Keratinocyte (primary cell): ENCODE results near the gene RPL13A. TPM values are rescaled to one million over a fixed set of nuclear protein-coding genes. Genes with fewer than 3 reads are reported as not detected.

Source experiments
- DNase-seq: peaks from one replicate; pipeline ENCODE4 v3.0.0-alpha.2; 2011; ENCODE audit warnings: low read depth, missing footprints, low spot score
- FAIRE-seq: peaks from 2 replicates; lab custom pipeline; 2011; peaks lifted over from hg19 to GRCh38; lab: Jason Lieb, UNC
- H2AFZ ChIP-seq: 2 replicates; pipeline ENCODE4 v1.6.0; 2012; ENCODE audit warnings: low read length, control low read depth, inconsistent platforms; ENCODE audit not compliant: control insufficient read depth
- H3K27ac ChIP-seq: 2 replicates; pipeline ENCODE4 v1.5.1; 2011; ENCODE audit warnings: low read length; ENCODE audit not compliant: control insufficient read depth, insufficient read depth
- H3K27me3 ChIP-seq: 3 replicates; pipeline ENCODE4 v1.6.0; 2011; ENCODE audit warnings: low read length; ENCODE audit not compliant: control insufficient read depth, insufficient read depth; ENCODE audit errors: extremely low read depth
- H3K36me3 ChIP-seq, 2 experiments: 2 replicates in 1 of 2; 3 replicates in 1 of 2; pipeline ENCODE4 v1.5.1; 2011; ENCODE audit warnings: low read length in 2 of 2, mild to moderate bottlenecking in 1 of 2; ENCODE audit not compliant: control insufficient read depth in 2 of 2, insufficient read depth in 2 of 2; ENCODE audit errors: extremely low read depth in 1 of 2
- H3K4me1 ChIP-seq: 3 replicates; pipeline ENCODE4 v1.5.1; 2011; ENCODE audit warnings: low read length; ENCODE audit not compliant: control insufficient read depth, insufficient read depth; ENCODE audit errors: extremely low read depth
- H3K4me2 ChIP-seq: 3 replicates; pipeline ENCODE4 v1.6.0; 2011; ENCODE audit warnings: low read depth, low read length; ENCODE audit not compliant: control insufficient read depth, insufficient read depth; ENCODE audit errors: extremely low read depth
- H3K4me3 ChIP-seq, 3 experiments: fragments of 200-600 bp in 1 of 3; sonication (generic) in 1 of 3; 2 replicates in 2 of 3; 3 replicates in 1 of 3; pipeline ENCODE4 v1.5.1; 2011 to 2016; ENCODE audit warnings: low read length in 3 of 3, mild to moderate bottlenecking in 3 of 3, control low read depth in 2 of 3, inconsistent platforms in 1 of 3, low read depth in 1 of 3, mixed read lengths in 1 of 3, mixed run types in 1 of 3, moderate library complexity in 1 of 3; ENCODE audit not compliant: control insufficient read depth in 2 of 3, insufficient read depth in 2 of 3; ENCODE audit errors: extremely low read depth in 1 of 3
- H3K79me2 ChIP-seq: 2 replicates; pipeline ENCODE4 v1.6.0; 2012; ENCODE audit warnings: low read length; ENCODE audit not compliant: control insufficient read depth, insufficient read depth
- H3K9ac ChIP-seq: 3 replicates; pipeline ENCODE4 v1.6.0; 2011; ENCODE audit warnings: low read length; ENCODE audit not compliant: control insufficient read depth, insufficient read depth; ENCODE audit errors: extremely low read depth
- H3K9me1 ChIP-seq: 3 replicates; pipeline ENCODE4 v1.6.0; 2011; ENCODE audit warnings: low read length; ENCODE audit not compliant: control insufficient read depth, insufficient read depth; ENCODE audit errors: extremely low read depth
- H3K9me3 ChIP-seq: 2 replicates; pipeline ENCODE4 v1.5.1; 2012; ENCODE audit warnings: low read depth, low read length; ENCODE audit not compliant: control insufficient read depth
- H4K20me1 ChIP-seq: 3 replicates; pipeline ENCODE4 v1.6.0; 2011; ENCODE audit warnings: low read length; ENCODE audit not compliant: control insufficient read depth, insufficient read depth; ENCODE audit errors: extremely low read depth
- CTCF ChIP-seq, 3 experiments: IDR thresholded peaks in 1 of 3; conservative IDR thresholded peaks in 1 of 3; optimal IDR thresholded peaks in 1 of 3; 2 replicates in 2 of 3; 3 replicates in 1 of 3; pipeline versions ENCODE3 to v1.5.1; 2011; ENCODE audit warnings: low read length in 3 of 3, mild to moderate bottlenecking in 3 of 3, moderate library complexity in 2 of 3, control low read depth in 1 of 3, inconsistent platforms in 1 of 3; ENCODE audit not compliant: insufficient read depth in 2 of 3; ENCODE audit errors: extremely low read depth in 1 of 3
- EZH2 ChIP-seq: IDR thresholded peaks from one replicate; pipeline ENCODE4 v1.6.1; 2012; ENCODE audit warnings: inconsistent platforms, mild to moderate bottlenecking, low read length, moderate library complexity
- dilution Hi-C: fragments of 300-500 bp; cut with MboI; formaldehyde crosslinking; loops from one replicate; pipeline ENCODE4 v1.7.0; 2020; ENCODE audit warnings: low sequenced_read_pairs; ENCODE audit not compliant: extremely low pct_ligation_motif_present
- polyA minus RNA-seq, 3 experiments: library from RNA; depleted of rRNA, polyadenylated mRNA; stranded (reverse); fragments of >200 nt; gene quantifications; 1 replicate in 1 of 3; 2 replicates in 1 of 3; 3 replicates in 1 of 3; pipeline ENCODE4 v1.2.3, GENCODE V29; 2011
- polyA plus RNA-seq, 5 experiments: library from polyadenylated mRNA; depleted of rRNA in 3 of 5; stranded (reverse) in 3 of 5; stranded (forward) in 1 of 5; unstranded in 1 of 5; fragments of >200 nt; gene quantifications; 1 replicate in 1 of 5; 2 replicates in 3 of 5; 3 replicates in 1 of 5; pipeline versions ENCODE4 v1.2.1 to v1.2.3, GENCODE V29; 2011 to 2012; ENCODE audit warnings: missing spikeins in 2 of 5, low read depth in 1 of 5, low replicate concordance in 1 of 5

The RPL13A gene
- polyA plus RNA-seq, result 1,826 to 4,676 TPM (median 3,383 TPM) in 3 replicates
- 1,172 TPM for polyA plus RNA-seq (2011; ENCODE audit: low read depth)
- polyA plus RNA-seq (2011; cell fraction: cytosol; rRNA removed), result 2,271 and 4,389 TPM in 2 replicates
- 847 and 1,123 TPM in 2 replicates for polyA plus RNA-seq (2011; cell fraction: nucleus; rRNA removed)
- polyA plus RNA-seq (2012; ENCODE audit: low replicate concordance), result 3,372 and 3,518 TPM in 2 replicates
- polyA minus RNA-seq, result 834 to 2,199 TPM (median 1,514 TPM) in 3 replicates
- polyA minus RNA-seq (2011; cell fraction: cytosol; rRNA and poly(A)+ RNA removed), result 1,948 TPM
- polyA minus RNA-seq (2011; cell fraction: nucleus; rRNA and poly(A)+ RNA removed), result 676 and 708 TPM in 2 replicates

DNA sequence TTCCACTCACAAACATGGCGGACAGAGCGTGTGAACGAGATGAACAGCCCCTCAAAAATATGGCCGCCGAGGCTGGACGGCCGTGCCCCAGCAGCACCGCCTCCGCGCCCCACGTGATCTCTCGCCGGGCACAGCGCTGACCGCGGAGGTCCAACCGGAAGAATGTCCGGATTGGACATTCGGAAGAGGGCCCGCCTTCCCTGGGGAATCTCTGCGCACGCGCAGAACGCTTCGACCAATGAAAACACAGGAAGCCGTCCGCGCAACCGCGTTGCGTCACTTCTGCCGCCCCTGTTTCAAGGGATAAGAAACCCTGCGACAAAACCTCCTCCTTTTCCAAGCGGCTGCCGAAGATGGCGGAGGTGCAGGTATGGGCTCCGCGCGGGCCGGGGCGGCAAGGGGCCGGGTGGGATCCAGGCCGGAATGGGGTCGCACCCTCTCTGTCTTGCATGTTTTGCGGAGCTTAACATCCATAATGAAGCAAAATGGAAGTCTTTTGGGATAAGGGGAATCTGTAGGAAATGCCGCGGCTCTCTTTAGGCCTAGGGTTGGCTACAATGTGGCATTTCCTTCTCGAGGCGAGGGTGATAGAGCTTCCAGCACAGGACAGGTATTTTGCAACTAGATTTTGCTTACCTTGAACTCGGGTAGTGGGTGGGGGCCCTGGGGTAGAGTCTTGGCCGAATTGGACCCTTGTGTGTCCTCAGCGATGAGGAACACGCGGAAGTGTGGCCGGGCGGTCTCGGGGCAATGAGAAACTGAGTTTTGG is at the start of gene RPL13A:
TSS of gene RPL13A (plus strand) at position 332 of the 769 bp plus-strand sequence. CDS start at position 354, 22 bp downstream.
- DNase-seq (peak; percentile 97), FAIRE-seq (peak; percentile 73)
- no peak for TF ChIP-seq CTCF (optimal IDR thresholded peaks at IDR 0.05 in 1 of 3, IDR thresholded peaks at IDR 0.05 in 1 of 3, conservative IDR thresholded peaks at IDR 0.05 in 1 of 3; ENCODE audit: extremely low read depth in 1 of 3, insufficient read depth in 2 of 3, low read length in 3 of 3)
- TF ChIP-seq EZH2, result no peak
- Histone ChIP-seq H3K4me2 (peak within 1 kb of the TSS; percentile 86), H3K27me3 (no peaks in the 10 kb centered on the region), H3K9me1 (no peaks in the 10 kb centered on the region), H3K79me2 (peaks cover 37% of the 10 kb centered on the region), H3K27ac (peak within 1 kb of the TSS; percentile 99), H3K9me3 (no peaks in the 10 kb centered on the region), H2AFZ (peak within 1 kb of the TSS; percentile 90), H4K20me1 (peaks cover 23% of the 10 kb centered on the region), H3K9ac (peak within 1 kb of the TSS; percentile 100), H3K4me1 (peaks cover 9% of the 10 kb centered on the region), H3K36me3 (peaks cover 26 to 44% of the 10 kb centered on the region in 2 experiments), H3K4me3 (peak within 1 kb of the TSS; percentile 90 to 100 (median 95))
- dilution Hi-C loops, result no loop called here

DNA sequence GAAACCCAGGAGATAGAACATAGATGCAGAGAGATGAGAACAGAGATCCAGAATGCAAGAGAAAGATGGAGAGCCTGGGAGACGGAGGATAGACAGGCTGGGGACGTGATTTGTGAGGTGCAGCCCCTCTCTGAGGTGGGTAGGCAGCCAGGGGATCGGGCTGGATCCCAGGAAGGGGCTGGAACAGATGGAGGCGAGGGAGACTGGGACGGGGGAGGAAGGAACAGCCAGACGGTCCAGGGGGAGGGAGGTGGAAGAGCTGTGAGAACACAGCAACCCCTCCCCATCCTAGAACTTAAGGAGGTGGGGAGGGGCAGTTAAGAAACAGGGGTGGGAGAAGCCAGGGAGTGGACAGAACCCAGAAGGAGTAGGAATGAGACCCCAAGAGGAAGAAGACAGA is 49.1 kb upstream of the RPL13A start:
- H4K20me1 ChIP-seq, result no peaks in the 10 kb centered on the region
- H3K4me3 ChIP-seq, result no peak overlapping the region
- H3K36me3 ChIP-seq, result no peaks in the 10 kb centered on the region
- no peak overlapping the region for H3K9ac ChIP-seq
- H3K27me3 ChIP-seq, result peaks cover 90% of the 10 kb centered on the region
- no peak overlapping the region for H3K27ac ChIP-seq
- TF ChIP-seq CTCF (optimal IDR thresholded peaks at IDR 0.05 in 1 of 3, IDR thresholded peaks at IDR 0.05 in 1 of 3, conservative IDR thresholded peaks at IDR 0.05 in 1 of 3; ENCODE audit: extremely low read depth in 1 of 3, insufficient read depth in 2 of 3, low read length in 3 of 3), result no peak
- TF ChIP-seq EZH2, result no peak
- no peak overlapping the region for H2AFZ ChIP-seq
- dilution Hi-C loops, result no loop called here
- no peaks in the 10 kb centered on the region for H3K9me1 ChIP-seq
- no peaks in the 10 kb centered on the region for H3K9me3 ChIP-seq
- H3K79me2 ChIP-seq, result no peaks in the 10 kb centered on the region
- DNase-seq (no peak), FAIRE-seq (no peak)
- H3K4me2 ChIP-seq, result no peak overlapping the region
- H3K4me1 ChIP-seq, result peaks cover 5% of the 10 kb centered on the region
